ENCODE measurements around the gene MGAT3.

The MGAT3 gene

DNA sequence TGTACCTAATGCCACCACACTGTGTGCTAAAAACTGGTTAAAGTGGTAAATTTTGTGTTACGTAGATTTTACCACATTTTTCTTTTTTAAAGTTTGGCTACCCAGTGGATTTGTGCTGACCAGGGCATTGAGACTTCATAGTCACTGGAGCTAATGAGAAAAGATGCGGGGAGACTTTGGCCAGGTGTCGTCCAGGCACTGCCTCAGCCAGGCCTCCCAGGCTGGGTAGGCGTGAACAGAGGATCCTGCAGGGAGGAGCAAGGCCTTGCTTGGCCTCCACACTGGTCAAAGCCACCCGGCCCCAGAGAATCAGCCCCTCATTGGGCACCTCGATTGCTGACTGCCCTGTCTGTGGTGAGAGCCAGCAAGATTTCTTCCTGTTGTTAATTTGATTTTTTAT is 13.4 kb upstream of the MGAT3 start:
- DNase-seq (ENCODE audit: low read depth in 1 of 2, low spot score in 1 of 2) = no peak
- H3K4me3 ChIP-seq (replicated peaks; ENCODE audit: insufficient read depth, low read length) = no peak overlapping the region
- no peaks in the 10 kb centered on the region for H3K27me3 ChIP-seq (ENCODE audit: insufficient read depth, poor library complexity, severe bottlenecking)
- H3K27ac ChIP-seq (replicated peaks) = no peak overlapping the region
- TF ChIP-seq, protein P1, sequence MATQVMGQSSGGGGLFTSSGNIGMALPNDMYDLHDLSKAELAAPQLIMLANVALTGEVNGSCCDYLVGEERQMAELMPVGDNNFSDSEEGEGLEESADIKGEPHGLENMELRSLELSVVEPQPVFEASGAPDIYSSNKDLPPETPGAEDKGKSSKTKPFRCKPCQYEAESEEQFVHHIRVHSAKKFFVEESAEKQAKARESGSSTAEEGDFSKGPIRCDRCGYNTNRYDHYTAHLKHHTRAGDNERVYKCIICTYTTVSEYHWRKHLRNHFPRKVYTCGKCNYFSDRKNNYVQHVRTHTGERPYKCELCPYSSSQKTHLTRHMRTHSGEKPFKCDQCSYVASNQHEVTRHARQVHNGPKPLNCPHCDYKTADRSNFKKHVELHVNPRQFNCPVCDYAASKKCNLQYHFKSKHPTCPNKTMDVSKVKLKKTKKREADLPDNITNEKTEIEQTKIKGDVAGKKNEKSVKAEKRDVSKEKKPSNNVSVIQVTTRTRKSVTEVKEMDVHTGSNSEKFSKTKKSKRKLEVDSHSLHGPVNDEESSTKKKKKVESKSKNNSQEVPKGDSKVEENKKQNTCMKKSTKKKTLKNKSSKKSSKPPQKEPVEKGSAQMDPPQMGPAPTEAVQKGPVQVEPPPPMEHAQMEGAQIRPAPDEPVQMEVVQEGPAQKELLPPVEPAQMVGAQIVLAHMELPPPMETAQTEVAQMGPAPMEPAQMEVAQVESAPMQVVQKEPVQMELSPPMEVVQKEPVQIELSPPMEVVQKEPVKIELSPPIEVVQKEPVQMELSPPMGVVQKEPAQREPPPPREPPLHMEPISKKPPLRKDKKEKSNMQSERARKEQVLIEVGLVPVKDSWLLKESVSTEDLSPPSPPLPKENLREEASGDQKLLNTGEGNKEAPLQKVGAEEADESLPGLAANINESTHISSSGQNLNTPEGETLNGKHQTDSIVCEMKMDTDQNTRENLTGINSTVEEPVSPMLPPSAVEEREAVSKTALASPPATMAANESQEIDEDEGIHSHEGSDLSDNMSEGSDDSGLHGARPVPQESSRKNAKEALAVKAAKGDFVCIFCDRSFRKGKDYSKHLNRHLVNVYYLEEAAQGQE (IDR thresholded peaks at IDR 0.05; ENCODE audit: insufficient replicate concordance, low read depth) = no peak
- TF ChIP-seq SPI1 (IDR thresholded peaks at IDR 0.05; ENCODE audit: borderline replicate concordance, low read depth) = no peak
- TF ChIP-seq POLR2AphosphoS5 (IDR thresholded peaks at IDR 0.05; ENCODE audit: low read depth) = no peak
- no peak for TF ChIP-seq GABPA (IDR thresholded peaks at IDR 0.05; ENCODE audit: low read depth)
- TF ChIP-seq, protein P2, sequence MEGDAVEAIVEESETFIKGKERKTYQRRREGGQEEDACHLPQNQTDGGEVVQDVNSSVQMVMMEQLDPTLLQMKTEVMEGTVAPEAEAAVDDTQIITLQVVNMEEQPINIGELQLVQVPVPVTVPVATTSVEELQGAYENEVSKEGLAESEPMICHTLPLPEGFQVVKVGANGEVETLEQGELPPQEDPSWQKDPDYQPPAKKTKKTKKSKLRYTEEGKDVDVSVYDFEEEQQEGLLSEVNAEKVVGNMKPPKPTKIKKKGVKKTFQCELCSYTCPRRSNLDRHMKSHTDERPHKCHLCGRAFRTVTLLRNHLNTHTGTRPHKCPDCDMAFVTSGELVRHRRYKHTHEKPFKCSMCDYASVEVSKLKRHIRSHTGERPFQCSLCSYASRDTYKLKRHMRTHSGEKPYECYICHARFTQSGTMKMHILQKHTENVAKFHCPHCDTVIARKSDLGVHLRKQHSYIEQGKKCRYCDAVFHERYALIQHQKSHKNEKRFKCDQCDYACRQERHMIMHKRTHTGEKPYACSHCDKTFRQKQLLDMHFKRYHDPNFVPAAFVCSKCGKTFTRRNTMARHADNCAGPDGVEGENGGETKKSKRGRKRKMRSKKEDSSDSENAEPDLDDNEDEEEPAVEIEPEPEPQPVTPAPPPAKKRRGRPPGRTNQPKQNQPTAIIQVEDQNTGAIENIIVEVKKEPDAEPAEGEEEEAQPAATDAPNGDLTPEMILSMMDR (IDR thresholded peaks at IDR 0.05; ENCODE audit: insufficient read depth, low read length) = no peak

DNA sequence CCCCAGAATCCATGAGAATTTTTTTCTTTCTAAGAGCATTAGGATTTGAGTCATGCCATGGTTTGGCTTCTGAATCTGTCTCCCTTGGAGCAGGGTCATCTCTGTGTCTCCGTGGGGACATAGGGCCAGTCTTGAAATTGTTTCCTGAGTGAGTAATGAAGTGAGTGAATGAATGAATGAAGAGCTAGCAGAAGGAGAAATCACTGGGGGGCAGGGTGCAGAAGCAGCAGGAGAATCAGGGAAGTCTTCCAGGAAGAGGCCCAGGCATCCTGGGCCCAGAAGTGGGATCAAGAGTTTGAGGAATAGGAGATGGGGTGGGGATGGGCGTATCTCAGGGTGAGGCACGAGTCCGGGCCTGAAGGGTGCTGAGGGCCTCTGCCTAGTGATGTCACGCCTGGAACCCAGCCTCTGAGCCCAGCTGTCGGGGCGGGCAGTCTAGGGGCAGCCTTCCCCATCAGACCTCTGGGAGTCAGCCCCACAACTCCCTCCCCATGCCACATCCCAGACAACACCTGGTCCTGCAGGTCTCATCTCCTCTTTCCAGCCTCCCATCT is 12.5 kb upstream of the MGAT3 start:
- no peak overlapping the region for H3K27ac ChIP-seq (replicated peaks)
- DNase-seq (ENCODE audit: low read depth in 1 of 2, low spot score in 1 of 2) = no peak
- no peak for TF ChIP-seq SPI1 (IDR thresholded peaks at IDR 0.05; ENCODE audit: borderline replicate concordance, low read depth)
- no peak for TF ChIP-seq POLR2AphosphoS5 (IDR thresholded peaks at IDR 0.05; ENCODE audit: low read depth)
- TF ChIP-seq, protein P2 (IDR thresholded peaks at IDR 0.05; ENCODE audit: insufficient read depth, low read length) = no peak
- TF ChIP-seq GABPA (IDR thresholded peaks at IDR 0.05; ENCODE audit: low read depth) = no peak
- TF ChIP-seq, protein P1 (IDR thresholded peaks at IDR 0.05; ENCODE audit: insufficient replicate concordance, low read depth) = no peak
- no peak overlapping the region for H3K4me3 ChIP-seq (replicated peaks; ENCODE audit: insufficient read depth, low read length)
- no peaks in the 10 kb centered on the region for H3K27me3 ChIP-seq (ENCODE audit: insufficient read depth, poor library complexity, severe bottlenecking)

DNA sequence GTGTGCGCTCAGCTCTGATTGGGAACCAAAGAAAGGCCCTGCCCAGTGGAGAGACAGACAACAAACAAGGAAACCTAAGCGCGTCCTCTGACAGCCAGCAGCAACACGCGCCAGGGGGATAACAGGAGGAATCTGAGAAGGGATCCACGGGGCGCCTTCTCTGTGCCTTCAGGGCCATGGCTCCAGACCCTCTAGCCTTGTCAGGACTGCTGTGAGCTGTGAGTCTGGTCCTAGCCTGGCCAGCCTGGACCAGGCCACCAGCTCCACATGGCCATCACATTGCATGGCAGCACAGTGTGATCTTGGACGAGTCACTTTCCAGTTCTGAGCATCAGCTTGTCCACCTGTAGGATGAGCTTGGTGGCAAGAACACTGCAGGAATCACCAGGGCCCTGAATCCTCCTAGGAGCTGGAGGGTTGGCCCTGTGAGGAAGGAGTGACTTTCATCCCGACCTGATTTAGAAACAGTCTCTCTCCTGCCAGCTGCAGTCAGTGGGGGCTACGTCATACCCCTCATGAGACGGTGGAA is 11.8 kb upstream of the MGAT3 start:
- H3K27ac ChIP-seq (replicated peaks) = peak overlapping the region; percentile 89; the same call in 1 of the 2 replicates

More for the DNA sequence above, 11.8 kb upstream of the MGAT3 start:
- Histone ChIP-seq H3K4me3 (replicated peaks; ENCODE audit: insufficient read depth, low read length) (no peak overlapping the region), H3K27me3 (ENCODE audit: insufficient read depth, poor library complexity, severe bottlenecking) (no peaks in the 10 kb centered on the region)
- TF ChIP-seq, protein P2 (IDR thresholded peaks at IDR 0.05; ENCODE audit: insufficient read depth, low read length) = no peak
- TF ChIP-seq GABPA (IDR thresholded peaks at IDR 0.05; ENCODE audit: low read depth) (no peak), POLR2AphosphoS5 (IDR thresholded peaks at IDR 0.05; ENCODE audit: low read depth) (no peak), SPI1 (IDR thresholded peaks at IDR 0.05; ENCODE audit: borderline replicate concordance, low read depth) (no peak)
- TF ChIP-seq, protein P1 (IDR thresholded peaks at IDR 0.05; ENCODE audit: insufficient replicate concordance, low read depth) = no peak
- no peak for DNase-seq (ENCODE audit: low read depth in 1 of 2, low spot score in 1 of 2)
